ENCODE data around the gene BBOF1. TPM values are rescaled to one million over a fixed set of nuclear protein-coding genes. Genes with fewer than 3 reads are reported as not detected.

BBOF1 gene, protein sequence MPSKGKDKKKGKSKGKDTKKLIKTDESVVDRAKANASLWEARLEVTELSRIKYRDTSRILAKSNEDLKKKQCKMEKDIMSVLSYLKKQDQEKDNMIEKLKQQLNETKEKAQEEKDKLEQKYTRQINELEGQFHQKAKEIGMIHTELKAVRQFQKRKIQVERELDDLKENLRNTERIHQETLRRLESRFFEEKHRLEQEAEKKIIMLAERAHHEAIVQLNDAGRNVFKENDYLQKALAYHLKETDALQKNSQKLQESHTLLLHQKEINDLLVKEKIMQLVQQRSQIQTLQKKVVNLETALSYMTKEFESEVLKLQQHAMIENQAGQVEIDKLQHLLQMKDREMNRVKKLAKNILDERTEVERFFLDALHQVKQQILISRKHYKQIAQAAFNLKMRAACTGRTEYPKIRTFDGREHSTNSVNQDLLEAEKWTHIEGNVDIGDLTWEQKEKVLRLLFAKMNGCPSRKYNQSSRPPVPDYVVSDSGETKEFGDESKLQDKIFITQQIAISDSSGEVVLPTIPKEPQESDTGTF
- total RNA-seq, result 1 to 10 TPM; 1.1 to 8.1 (median 4.2) TPM
- 1 to 10 TPM; 1.0 to 1.6 (median 1.3) TPM for polyA plus RNA-seq
- long read RNA-seq, donor 1, result 0 reads
- long read RNA-seq, donor 2, result 0 reads

DNA sequence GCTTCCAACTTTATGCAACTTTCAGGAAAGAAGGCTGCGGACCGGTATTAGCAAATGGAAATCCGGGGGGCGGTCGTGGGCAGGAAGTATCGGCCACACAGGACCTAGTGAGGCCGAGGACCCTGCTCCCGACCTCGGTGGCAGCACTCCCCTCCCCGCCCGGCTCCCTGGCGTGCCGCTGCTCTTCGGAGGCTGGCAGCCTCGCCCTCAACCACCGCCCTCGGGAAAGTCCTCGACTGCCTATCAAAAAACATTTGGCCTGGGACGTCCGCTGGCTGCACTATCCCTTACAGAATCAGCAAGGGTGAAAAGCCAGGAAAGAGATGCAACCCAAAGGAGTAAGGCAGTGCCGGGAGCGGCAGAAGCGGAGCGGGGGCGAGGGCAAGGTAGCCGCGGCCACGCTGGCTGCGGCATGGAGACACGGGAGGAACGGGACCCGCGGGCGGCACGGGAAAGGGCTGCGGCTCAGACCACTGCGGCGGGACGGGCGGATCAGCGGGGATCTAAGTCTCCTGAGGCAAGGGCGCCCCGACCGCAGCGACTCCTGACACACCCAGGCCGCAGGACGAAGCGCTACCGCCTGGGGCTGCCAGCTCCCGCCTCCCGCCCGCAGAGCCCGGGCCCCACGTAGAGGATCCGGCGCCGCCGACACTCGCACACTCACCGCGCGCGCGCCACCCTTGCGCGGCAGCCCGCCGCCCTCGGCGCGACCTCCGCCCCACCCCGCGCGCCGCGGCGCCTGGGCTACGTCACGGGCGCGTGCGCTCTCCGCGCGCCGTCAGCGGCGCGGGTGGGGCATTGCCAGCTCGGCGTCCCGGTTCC lies at the start of gene BBOF1, which contains the start of gene ENTPD5:
BBOF1 (plus strand) TSS at position 764 of the 822 bp plus-strand sequence. CDS start 130 bp downstream, outside the sequence.
ENTPD5 (minus strand) TSS at position 703 of the 822 bp plus-strand sequence. CDS start 31,186 bp downstream, outside the sequence.
- peak in 2 of 3 donors; percentile 8 to 72 for TF ChIP-seq POLR2A (IDR thresholded peaks at IDR 0.05)
- TF ChIP-seq POLR2AphosphoS5 (IDR thresholded peaks at IDR 0.05), result peak; percentile 84 to 93 (median 91)
- TF ChIP-seq, protein P1, sequence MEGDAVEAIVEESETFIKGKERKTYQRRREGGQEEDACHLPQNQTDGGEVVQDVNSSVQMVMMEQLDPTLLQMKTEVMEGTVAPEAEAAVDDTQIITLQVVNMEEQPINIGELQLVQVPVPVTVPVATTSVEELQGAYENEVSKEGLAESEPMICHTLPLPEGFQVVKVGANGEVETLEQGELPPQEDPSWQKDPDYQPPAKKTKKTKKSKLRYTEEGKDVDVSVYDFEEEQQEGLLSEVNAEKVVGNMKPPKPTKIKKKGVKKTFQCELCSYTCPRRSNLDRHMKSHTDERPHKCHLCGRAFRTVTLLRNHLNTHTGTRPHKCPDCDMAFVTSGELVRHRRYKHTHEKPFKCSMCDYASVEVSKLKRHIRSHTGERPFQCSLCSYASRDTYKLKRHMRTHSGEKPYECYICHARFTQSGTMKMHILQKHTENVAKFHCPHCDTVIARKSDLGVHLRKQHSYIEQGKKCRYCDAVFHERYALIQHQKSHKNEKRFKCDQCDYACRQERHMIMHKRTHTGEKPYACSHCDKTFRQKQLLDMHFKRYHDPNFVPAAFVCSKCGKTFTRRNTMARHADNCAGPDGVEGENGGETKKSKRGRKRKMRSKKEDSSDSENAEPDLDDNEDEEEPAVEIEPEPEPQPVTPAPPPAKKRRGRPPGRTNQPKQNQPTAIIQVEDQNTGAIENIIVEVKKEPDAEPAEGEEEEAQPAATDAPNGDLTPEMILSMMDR (IDR thresholded peaks at IDR 0.05 in 8 of 11, conservative IDR thresholded peaks at IDR 0.05 in 3 of 11), result peak in 4 of 11 experiments; percentile 8 to 26 (median 22)
- peak within 1 kb of the TSS; percentile 69 to 89 (median 77) for H3K4me3 ChIP-seq
- no peaks in the 10 kb centered on the region for H3K9me3 ChIP-seq
- peak; percentile 97 for DNase-seq
- peaks cover 0 to 10% (median 0%) of the 10 kb centered on the region in 6 donors for H3K36me3 ChIP-seq
- intact Hi-C loops (cut with DNase I; ENCODE audit: low total_unique reads), result no loop called here
- H3K4me1 ChIP-seq, result peaks cover 5 to 23% (median 17%) of the 10 kb centered on the region in 6 donors
- 0 to 1% (median 0%) methylated on average over 43 to 93 of the region's 93 CpGs for WGBS, 5 donors
- H3K27me3 ChIP-seq (replicated peaks in 1 of 7), result no peaks in the 10 kb centered on the region
- peak within 1 kb of the TSS; percentile 86 to 98 (median 96) for H3K27ac ChIP-seq

DNA sequence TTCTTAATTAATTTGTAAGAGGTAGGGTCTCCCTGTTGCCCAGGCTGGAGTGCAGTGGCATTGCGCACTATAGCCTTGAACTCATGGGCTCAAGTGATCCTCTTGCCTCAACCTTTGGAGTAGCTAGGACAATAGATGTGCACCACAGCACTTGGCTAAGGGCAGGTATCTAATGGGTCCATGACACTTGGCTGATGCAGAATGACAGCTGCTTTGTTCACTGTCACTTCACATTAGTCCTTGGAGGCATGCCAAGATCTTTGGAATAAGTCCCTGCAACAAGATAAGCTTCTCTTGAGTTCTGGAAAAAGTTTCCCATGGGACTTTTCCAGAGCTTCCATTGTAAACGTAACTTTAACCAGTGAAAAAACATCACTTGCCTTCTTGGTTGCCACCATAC lies 45.7 kb upstream of the BBOF1 start:
- H3K4me1 ChIP-seq, result no peaks in the 10 kb centered on the region
- intact Hi-C loops (cut with DNase I; ENCODE audit: low total_unique reads), result no loop called here
- no peak overlapping the region for H3K4me3 ChIP-seq
- DNase-seq, result no peak
- TF ChIP-seq, protein P1 (IDR thresholded peaks at IDR 0.05 in 8 of 11, conservative IDR thresholded peaks at IDR 0.05 in 3 of 11), result no peak
- no peak for TF ChIP-seq POLR2AphosphoS5 (IDR thresholded peaks at IDR 0.05)
- TF ChIP-seq POLR2A (IDR thresholded peaks at IDR 0.05), result no peak
- no peaks in the 10 kb centered on the region for H3K27me3 ChIP-seq (replicated peaks in 1 of 7)
- H3K36me3 ChIP-seq, result peaks cover 0 to 93% (median 21%) of the 10 kb centered on the region in 6 donors
- WGBS, 5 donors, result 71 to 93% (median 80%) methylated on average over 2 of the region's 2 CpGs
- no peaks in the 10 kb centered on the region for H3K9me3 ChIP-seq
- no peak overlapping the region for H3K27ac ChIP-seq

DNA sequence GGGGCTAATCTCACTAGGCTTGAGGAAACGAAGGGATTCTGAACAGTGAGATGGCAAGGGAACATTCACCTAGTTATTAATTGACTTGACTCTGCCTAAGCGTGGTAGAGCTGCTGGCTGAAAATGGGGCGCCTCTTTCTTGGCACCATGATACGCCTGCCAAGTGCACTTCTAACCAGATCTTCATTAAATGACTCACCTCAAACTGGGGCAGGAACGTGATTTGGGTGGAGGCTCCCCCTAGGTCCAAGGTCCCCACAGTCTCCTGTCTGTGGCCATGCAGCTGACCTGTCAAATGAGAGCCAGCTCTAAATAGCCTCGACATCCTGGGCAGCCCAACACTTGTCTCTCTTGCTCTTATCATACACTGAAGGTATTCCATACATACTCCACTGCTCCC lies 43.0 kb upstream of the BBOF1 start:
- H3K27me3 ChIP-seq (replicated peaks in 1 of 7), result no peaks in the 10 kb centered on the region
- TF ChIP-seq POLR2A (IDR thresholded peaks at IDR 0.05) (no peak), POLR2AphosphoS5 (IDR thresholded peaks at IDR 0.05) (no peak)
- TF ChIP-seq, protein P1 (IDR thresholded peaks at IDR 0.05 in 8 of 11, conservative IDR thresholded peaks at IDR 0.05 in 3 of 11), result no peak
- H3K36me3 ChIP-seq, result peaks cover 0 to 71% (median 16%) of the 10 kb centered on the region in 6 donors
- H3K27ac ChIP-seq, result no peak overlapping the region
- H3K9me3 ChIP-seq, result no peaks in the 10 kb centered on the region
- intact Hi-C loops (cut with DNase I; ENCODE audit: low total_unique reads), result no loop called here
- no peaks in the 10 kb centered on the region for H3K4me1 ChIP-seq
- DNase-seq, result no peak
- H3K4me3 ChIP-seq, result no peak overlapping the region
- WGBS, 5 donors, result 80 to 94% (median 84%) methylated on average over 6 of the region's 6 CpGs

Data from spleen (tissue), 13 donors.